BJ (cell line): ENCODE measurements around the gene PDCD10. TPM values are rescaled to one million over a fixed set of nuclear protein-coding genes. Genes with fewer than 3 reads are reported as not detected.

Source experiments
- CTCF ChIA-PET: fragments of 350-600 bp; formaldehyde crosslinking; extraction: SDS; loops from one replicate; lab custom pipeline; 2021; ENCODE audit warnings: antibody characterized with exemption, inconsistent platforms; lab: Yijun Ruan, JAX
- POLR2A ChIA-PET: fragments of 300-600 bp; sonication (Branson Sonifier 250); formaldehyde crosslinking; extraction: SDS; loops from one replicate; lab custom pipeline; 2021; ENCODE audit warnings: antibody characterized with exemption; lab: Charles Lee
- DNase-seq: peaks from one replicate; pipeline ENCODE4 v3.0.0-alpha.2; 2011; ENCODE audit warnings: low read depth
- H3K27me3 ChIP-seq: 2 replicates; pipeline ENCODE4 v1.6.0; 2011; ENCODE audit warnings: low read length; ENCODE audit not compliant: control insufficient read depth, insufficient read depth
- H3K36me3 ChIP-seq: 2 replicates; pipeline ENCODE4 v1.5.1; 2011; ENCODE audit warnings: low read length; ENCODE audit not compliant: control insufficient read depth, insufficient read depth
- H3K4me3 ChIP-seq: 2 replicates; pipeline ENCODE4 v1.5.1; 2011; ENCODE audit warnings: low read depth, mild to moderate bottlenecking, control low read depth, low read length
- polyA plus RNA-seq: library from polyadenylated mRNA; depleted of rRNA; stranded (reverse); fragments of >200 nt; gene quantifications from 2 replicates; pipeline ENCODE4 v1.2.3, GENCODE V29; 2011
- TF ChIP-seq, protein P1 (sequence below): IDR thresholded peaks from 2 replicates; pipeline ENCODE4 v1.5.1; 2011; ENCODE audit warnings: low read depth, mild to moderate bottlenecking, control low read depth, inconsistent platforms, low read length, moderate library complexity; ENCODE audit not compliant: insufficient read depth

PDCD10 gene
- polyA plus RNA-seq, 1 experiment = 24.4 TPM

- TF ChIP-seq, protein P1, sequence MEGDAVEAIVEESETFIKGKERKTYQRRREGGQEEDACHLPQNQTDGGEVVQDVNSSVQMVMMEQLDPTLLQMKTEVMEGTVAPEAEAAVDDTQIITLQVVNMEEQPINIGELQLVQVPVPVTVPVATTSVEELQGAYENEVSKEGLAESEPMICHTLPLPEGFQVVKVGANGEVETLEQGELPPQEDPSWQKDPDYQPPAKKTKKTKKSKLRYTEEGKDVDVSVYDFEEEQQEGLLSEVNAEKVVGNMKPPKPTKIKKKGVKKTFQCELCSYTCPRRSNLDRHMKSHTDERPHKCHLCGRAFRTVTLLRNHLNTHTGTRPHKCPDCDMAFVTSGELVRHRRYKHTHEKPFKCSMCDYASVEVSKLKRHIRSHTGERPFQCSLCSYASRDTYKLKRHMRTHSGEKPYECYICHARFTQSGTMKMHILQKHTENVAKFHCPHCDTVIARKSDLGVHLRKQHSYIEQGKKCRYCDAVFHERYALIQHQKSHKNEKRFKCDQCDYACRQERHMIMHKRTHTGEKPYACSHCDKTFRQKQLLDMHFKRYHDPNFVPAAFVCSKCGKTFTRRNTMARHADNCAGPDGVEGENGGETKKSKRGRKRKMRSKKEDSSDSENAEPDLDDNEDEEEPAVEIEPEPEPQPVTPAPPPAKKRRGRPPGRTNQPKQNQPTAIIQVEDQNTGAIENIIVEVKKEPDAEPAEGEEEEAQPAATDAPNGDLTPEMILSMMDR = no peak
- Histone ChIP-seq H3K36me3 (no peaks in the 10 kb centered on the region), H3K27me3 (no peaks in the 10 kb centered on the region), H3K4me3 (no peak overlapping the region)
- ChIA-PET POLR2A (no interaction called here), CTCF (no interaction called here)
- no peak for DNase-seq
These were observed 38.9 kb upstream of the PDCD10 start for GRCh38 chr3:167773584-167773983.

DNA sequence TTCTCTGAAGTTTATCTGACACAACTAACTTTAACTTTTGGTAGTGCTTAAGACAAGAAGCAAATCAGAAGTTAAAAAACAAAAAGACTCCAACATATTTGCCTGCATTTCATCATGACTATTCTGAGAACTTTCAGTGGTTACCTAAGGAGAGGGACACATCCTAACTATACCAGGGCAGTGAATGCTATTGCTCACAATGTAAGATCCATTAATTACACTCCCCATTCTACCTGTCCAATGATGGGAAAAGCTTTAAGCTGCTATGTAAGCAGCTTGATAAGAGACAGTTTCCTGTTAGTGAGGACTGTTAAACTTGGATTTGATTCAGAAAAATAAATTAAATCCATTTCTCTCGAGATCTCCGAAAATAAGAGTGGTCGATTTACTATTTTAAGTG, 38.3 kb upstream of the PDCD10 start:
- ChIA-PET POLR2A (no interaction called here), CTCF (no interaction called here)
- Histone ChIP-seq H3K27me3 (no peaks in the 10 kb centered on the region), H3K4me3 (no peak overlapping the region), H3K36me3 (no peaks in the 10 kb centered on the region)
- no peak for DNase-seq
- TF ChIP-seq, protein P1 = no peak

DNA sequence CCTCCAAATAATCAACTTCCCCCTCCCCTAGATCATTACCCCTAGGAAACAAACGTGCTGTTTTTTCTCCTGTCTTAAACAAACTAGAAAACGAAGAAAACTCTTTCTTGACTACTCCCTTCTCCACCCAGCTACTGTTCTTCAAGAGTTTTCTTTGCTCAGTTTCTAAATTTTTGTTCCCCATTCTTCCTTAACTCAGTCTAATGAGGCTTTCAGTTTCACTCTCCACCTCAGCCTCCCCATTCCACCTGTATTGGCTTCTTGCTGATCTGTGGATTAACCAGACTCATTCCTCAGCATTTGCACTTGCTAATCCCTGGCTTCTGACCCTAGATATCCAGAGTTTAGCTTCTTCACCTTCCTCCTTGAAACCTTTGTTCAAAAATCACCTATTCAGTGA, 27.6 kb upstream of the PDCD10 start:
- Histone ChIP-seq H3K36me3 (no peaks in the 10 kb centered on the region), H3K27me3 (no peaks in the 10 kb centered on the region), H3K4me3 (no peak overlapping the region)
- DNase-seq = no peak
- CTCF ChIA-PET = no interaction called here
- POLR2A ChIA-PET = no interaction called here
- TF ChIP-seq, protein P1 = no peak

DNA sequence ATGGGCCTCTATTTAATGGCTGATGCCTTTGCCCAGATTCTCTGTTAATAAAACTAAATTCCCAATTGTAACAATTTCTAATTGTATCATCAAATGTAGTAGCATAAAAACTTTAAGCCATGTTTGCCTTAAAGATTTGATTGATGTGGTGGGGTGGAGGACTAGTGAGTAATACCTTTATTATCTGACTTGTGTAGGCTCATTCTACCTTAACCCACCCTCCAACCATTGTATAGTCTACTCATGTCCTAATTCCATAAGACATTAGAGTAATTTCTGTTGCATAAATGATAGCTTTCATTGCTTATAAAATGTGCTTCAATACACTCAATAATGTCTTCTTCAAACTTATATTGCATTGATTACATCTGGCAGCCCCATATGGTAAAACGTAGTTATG, 26.6 kb upstream of the PDCD10 start:
- DNase-seq = no peak
- no peaks in the 10 kb centered on the region for H3K36me3 ChIP-seq
- TF ChIP-seq, protein P1 = no peak
- POLR2A ChIA-PET = no interaction called here
- no peak overlapping the region for H3K4me3 ChIP-seq
- CTCF ChIA-PET = interaction anchor here (1.4 kb wide), 1 partner anchor 12 kb away, joined by 3 read pairs; no protein-coding TSS in a partner anchor
- no peaks in the 10 kb centered on the region for H3K27me3 ChIP-seq

DNA sequence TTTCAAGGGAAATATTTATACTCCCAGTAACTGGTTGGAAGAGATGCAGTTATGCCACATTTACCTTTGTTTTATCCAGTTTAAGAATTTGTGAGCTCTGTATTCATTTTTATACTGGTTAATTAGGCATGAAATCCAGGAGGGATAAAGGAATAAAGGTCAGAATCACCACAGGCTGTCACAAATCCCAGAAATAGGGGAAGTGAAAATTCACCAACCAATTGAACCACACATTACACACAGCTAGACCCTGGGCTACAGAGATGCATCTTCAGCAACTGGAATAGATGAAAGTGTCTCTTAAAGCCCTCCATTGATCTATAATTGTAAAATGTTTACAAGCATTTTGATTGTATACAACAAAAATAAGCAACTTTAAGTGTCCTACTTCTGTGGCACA, 19.4 kb upstream of the PDCD10 start:
- Histone ChIP-seq H3K4me3 (no peak overlapping the region), H3K36me3 (no peaks in the 10 kb centered on the region), H3K27me3 (no peaks in the 10 kb centered on the region)
- TF ChIP-seq, protein P1 = no peak
- DNase-seq = no peak
- ChIA-PET CTCF (interaction anchor here (1.8 kb wide), 1 partner anchor 13 kb away, joined by 6 read pairs; no protein-coding TSS in a partner anchor), POLR2A (no interaction called here)
